Uterus (tissue), 4 donors: Measurements from ENCODE around the gene HSD17B7. TPM values are rescaled to one million over a fixed set of nuclear protein-coding genes. Genes with fewer than 3 reads are reported as not detected.

Experiments
- DNase-seq, 2 donors: peaks; one replicate each; pipeline ENCODE4 v3.0.0-alpha.2; 2019 to 2020
- H3K27ac ChIP-seq, 2 donors: fragments of 200-600 bp; sonication (generic); 1 replicate in 1 of 2; 2 replicates in 1 of 2; pipeline ENCODE4 v1.5.1; 2016 to 2018
- H3K27me3 ChIP-seq, 2 donors: fragments of 200-600 bp; sonication (generic); one replicate each; pipeline ENCODE4 v1.5.1; 2018 to 2019; ENCODE audit warnings: control low read depth in 1 of 2
- H3K36me3 ChIP-seq, 2 donors: fragments of 200-600 bp; sonication (generic); one replicate each; pipeline ENCODE4 v1.5.1; 2019; ENCODE audit warnings: control low read depth in 1 of 2
- H3K4me1 ChIP-seq, 2 donors: fragments of 200-600 bp; sonication (generic); one replicate each; pipeline ENCODE4 v1.5.1; 2018 to 2019; ENCODE audit warnings: control low read depth in 1 of 2
- H3K4me3 ChIP-seq, 2 donors: fragments of 200-600 bp; sonication (generic); 1 replicate in 1 of 2; 2 replicates in 1 of 2; pipeline ENCODE4 v1.5.1; 2018 to 2019; ENCODE audit warnings: mild to moderate bottlenecking in 1 of 2
- H3K9me3 ChIP-seq, 2 donors: fragments of 200-600 bp; sonication (generic); one replicate each; pipeline ENCODE4 v1.5.1; 2019; ENCODE audit warnings: control low read depth in 1 of 2
- POLR2A ChIP-seq, 2 donors: fragments of 450-650 bp; IDR thresholded peaks; one replicate each; pipeline ENCODE4 v1.6.1; 2016; ENCODE audit warnings: antibody characterized with exemption in 2 of 2, mild to moderate bottlenecking in 1 of 2, moderate library complexity in 1 of 2
- intact Hi-C: fragments of 100-400 bp; cut with DNase I; formaldehyde crosslinking; loops from one replicate; pipeline ENCODE4 v1.15.1; 2023; ENCODE audit warnings: low total_unique reads
- total RNA-seq, 4 donors: library from RNA; depleted of rRNA in 3 of 4; stranded (reverse); fragments of >200 nt in 3 of 4; gene quantifications; one replicate each; pipeline versions ENCODE4 v1.1.0 to v1.2.4, GENCODE V29; 2014 to 2023
- TF ChIP-seq, protein P1 (sequence below), 4 experiments: fragments of 200-600 bp in 2 of 4; fragments of 450-650 bp in 2 of 4; sonication (generic) in 2 of 4; IDR thresholded peaks; one replicate each; pipeline ENCODE4 v1.5.1; 2016 to 2019; ENCODE audit warnings: antibody characterized with exemption in 4 of 4, mild to moderate bottlenecking in 2 of 4, moderate library complexity in 1 of 4
- donor health status: DM: yes; HTN: yes; CAD: no.

Gene HSD17B7
- total RNA-seq, 4 donors from 2014 or later = 3.1 to 24.7 (median 10.3) TPM

GRCh38 chr1:162753998-162754585, 36.4 kb upstream of the HSD17B7 start:
- DNase-seq = peak in 1 of 2 donors; percentile 59
- intact Hi-C loops = no loop called here
- H3K27me3 ChIP-seq = no peaks in the 10 kb centered on the region
- no peak overlapping the region for H3K4me3 ChIP-seq
- H3K36me3 ChIP-seq = no peaks in the 10 kb centered on the region
- TF ChIP-seq POLR2A (IDR thresholded peaks at IDR 0.05) = no peak
- TF ChIP-seq, protein P1, sequence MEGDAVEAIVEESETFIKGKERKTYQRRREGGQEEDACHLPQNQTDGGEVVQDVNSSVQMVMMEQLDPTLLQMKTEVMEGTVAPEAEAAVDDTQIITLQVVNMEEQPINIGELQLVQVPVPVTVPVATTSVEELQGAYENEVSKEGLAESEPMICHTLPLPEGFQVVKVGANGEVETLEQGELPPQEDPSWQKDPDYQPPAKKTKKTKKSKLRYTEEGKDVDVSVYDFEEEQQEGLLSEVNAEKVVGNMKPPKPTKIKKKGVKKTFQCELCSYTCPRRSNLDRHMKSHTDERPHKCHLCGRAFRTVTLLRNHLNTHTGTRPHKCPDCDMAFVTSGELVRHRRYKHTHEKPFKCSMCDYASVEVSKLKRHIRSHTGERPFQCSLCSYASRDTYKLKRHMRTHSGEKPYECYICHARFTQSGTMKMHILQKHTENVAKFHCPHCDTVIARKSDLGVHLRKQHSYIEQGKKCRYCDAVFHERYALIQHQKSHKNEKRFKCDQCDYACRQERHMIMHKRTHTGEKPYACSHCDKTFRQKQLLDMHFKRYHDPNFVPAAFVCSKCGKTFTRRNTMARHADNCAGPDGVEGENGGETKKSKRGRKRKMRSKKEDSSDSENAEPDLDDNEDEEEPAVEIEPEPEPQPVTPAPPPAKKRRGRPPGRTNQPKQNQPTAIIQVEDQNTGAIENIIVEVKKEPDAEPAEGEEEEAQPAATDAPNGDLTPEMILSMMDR (IDR thresholded peaks at IDR 0.05) = no peak
- H3K9me3 ChIP-seq = no peaks in the 10 kb centered on the region
- H3K4me1 ChIP-seq = peaks cover 0 to 5% of the 10 kb centered on the region in 2 donors
- peak overlapping the region; percentile 66 to 67 for H3K27ac ChIP-seq

GRCh38 chr1:162755306-162755705, 35.2 kb upstream of the HSD17B7 start:
- H3K9me3 ChIP-seq = no peaks in the 10 kb centered on the region
- no peak for DNase-seq
- H3K4me3 ChIP-seq = no peak overlapping the region
- no peak overlapping the region for H3K27ac ChIP-seq
- intact Hi-C loops = no loop called here
- peaks cover 0 to 5% of the 10 kb centered on the region in 2 donors for H3K4me1 ChIP-seq
- no peak for TF ChIP-seq POLR2A (IDR thresholded peaks at IDR 0.05)
- TF ChIP-seq, protein P1 (IDR thresholded peaks at IDR 0.05) = no peak
- no peaks in the 10 kb centered on the region for H3K27me3 ChIP-seq
- H3K36me3 ChIP-seq = no peaks in the 10 kb centered on the region

DNA sequence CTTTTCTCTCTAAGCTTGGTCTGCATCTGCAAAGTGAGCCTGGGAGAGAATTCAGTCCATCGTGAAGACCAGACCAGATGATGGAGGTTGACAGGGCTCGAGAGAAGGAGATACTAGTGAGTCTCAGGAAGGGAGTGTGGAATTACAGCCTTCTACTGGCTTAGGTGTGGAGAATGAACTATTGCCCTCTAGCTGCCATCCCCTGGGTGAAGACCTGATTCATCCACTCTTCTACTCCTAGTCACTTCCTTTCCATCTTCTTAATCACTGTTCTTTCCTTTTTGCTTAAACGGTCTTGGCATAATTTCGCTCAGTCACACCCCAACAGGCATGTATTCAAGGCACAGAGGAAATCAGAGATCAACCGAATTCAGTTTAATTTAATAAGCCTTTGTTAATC, 34.0 kb upstream of the HSD17B7 start:
- H3K27ac ChIP-seq = peak overlapping the region; percentile 43 to 52
- no peak for DNase-seq

GRCh38 chr1:162757476-162757875, 33.0 kb upstream of the HSD17B7 start:
- Histone ChIP-seq H3K27me3 (no peaks in the 10 kb centered on the region), H3K36me3 (no peaks in the 10 kb centered on the region), H3K9me3 (no peaks in the 10 kb centered on the region), H3K4me1 (peaks cover 0 to 5% of the 10 kb centered on the region in 2 donors), H3K27ac (peak overlapping the region; percentile 43 to 52), H3K4me3 (no peak overlapping the region)
- intact Hi-C loops = no loop called here
- TF ChIP-seq, protein P1 (IDR thresholded peaks at IDR 0.05) = no peak
- no peak for TF ChIP-seq POLR2A (IDR thresholded peaks at IDR 0.05)
- DNase-seq = no peak

More for the DNA sequence above, 34.0 kb upstream of the HSD17B7 start:
- Histone ChIP-seq H3K4me1 (peaks cover 0 to 5% of the 10 kb centered on the region in 2 donors), H3K9me3 (no peaks in the 10 kb centered on the region), H3K4me3 (no peak overlapping the region), H3K36me3 (no peaks in the 10 kb centered on the region), H3K27me3 (no peaks in the 10 kb centered on the region)
- TF ChIP-seq, protein P1 (IDR thresholded peaks at IDR 0.05) = no peak
- TF ChIP-seq POLR2A (IDR thresholded peaks at IDR 0.05) = no peak
- intact Hi-C loops = no loop called here

DNA sequence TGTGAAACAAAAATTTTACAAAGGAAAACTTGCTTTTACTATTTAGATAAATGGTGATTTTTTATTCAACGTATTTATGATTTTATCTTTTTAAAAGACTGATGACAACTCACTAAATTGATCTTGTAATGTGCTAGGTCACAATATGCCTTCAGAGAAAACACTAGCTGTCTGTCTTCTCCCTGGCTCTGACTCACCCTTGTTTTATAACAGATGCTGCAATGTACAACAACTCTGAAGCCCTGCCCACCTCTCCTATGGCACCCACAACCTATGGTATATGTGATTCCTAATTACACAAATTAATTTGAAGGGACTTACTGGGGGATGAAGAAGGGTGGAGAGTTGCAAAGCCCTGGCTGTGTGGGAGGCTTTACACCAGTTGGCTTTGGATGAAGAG, 24.7 kb upstream of the HSD17B7 start:
- no peak for TF ChIP-seq POLR2A (IDR thresholded peaks at IDR 0.05)
- TF ChIP-seq, protein P1 (IDR thresholded peaks at IDR 0.05) = no peak
- DNase-seq = no peak
- H3K27me3 ChIP-seq = no peaks in the 10 kb centered on the region
- H3K36me3 ChIP-seq = no peaks in the 10 kb centered on the region
- H3K9me3 ChIP-seq = no peaks in the 10 kb centered on the region
- no peak overlapping the region for H3K4me3 ChIP-seq
- H3K27ac ChIP-seq = no peak overlapping the region
- H3K4me1 ChIP-seq = no peaks in the 10 kb centered on the region
- intact Hi-C loops = no loop called here
